Natural killer cell treated with Interleukin-12 subunit alpha and Interleukin-12 subunit beta and Interleukin-15 and Interleukin-18, amount 100 ng/mL, for 72 hours (primary cell): ENCODE data around the gene YBX2. TPM values are rescaled to one million over a fixed set of nuclear protein-coding genes. Genes with fewer than 3 reads are reported as not detected.
A peak's percentile ranks its signal among the peaks of the same experiment; 100 is the strongest.

Source experiments
- ATAC-seq, 2 donors: fragments of 150-1000 bp; cut with Tn5 transposase in 1 of 2; sonication (Bioruptor Pico), chemical (Tn5 transposase) in 1 of 2; 2 replicates each; pipeline ENCODE4 v1.10.0; 2021
- DNase-seq: peaks from one replicate; pipeline ENCODE4 v3.0.0; 2022; ENCODE audit warnings: low spot score
- H3K27ac Mint-ChIP-seq, 2 donors: 1 replicate in 1 of 2; 2 replicates in 1 of 2; pipeline ENCODE4 v1.8.0; 2022; ENCODE audit warnings: mixed read lengths in 2 of 2, mild to moderate bottlenecking in 1 of 2, moderate library complexity in 1 of 2
- H3K27me3 Mint-ChIP-seq, 2 donors: 1 replicate in 1 of 2; 2 replicates in 1 of 2; pipeline ENCODE4 v1.8.0; 2022; ENCODE audit warnings: mixed read lengths in 2 of 2
- H3K36me3 Mint-ChIP-seq: one replicate; pipeline ENCODE4 v1.8.0; 2022; ENCODE audit warnings: mixed read lengths
- H3K4me1 Mint-ChIP-seq, 2 donors: 1 replicate in 1 of 2; 2 replicates in 1 of 2; pipeline ENCODE4 v1.8.0; 2022; ENCODE audit warnings: low read depth in 2 of 2, mixed read lengths in 2 of 2, mild to moderate bottlenecking in 1 of 2
- H3K4me3 Mint-ChIP-seq: one replicate; pipeline ENCODE4 v1.8.0; 2022; ENCODE audit warnings: mixed read lengths
- H3K9me3 Mint-ChIP-seq: 2 replicates; pipeline ENCODE4 v1.8.0; 2022; ENCODE audit warnings: mixed read lengths
- total RNA-seq, 2 donors: library from RNA; stranded (reverse); gene quantifications; one replicate each; pipeline ENCODE4 v1.2.3, GENCODE V29; 2022

YBX2 gene
- total RNA-seq, 2 donors from 2014 or later = not detected

- peaks cover 21 to 26% of the 10 kb centered on the region in 2 donors for H3K4me1 Mint-ChIP-seq
- DNase-seq (no peak), ATAC-seq (no peak)
- H3K36me3 Mint-ChIP-seq = no peaks in the 10 kb centered on the region
- H3K4me3 Mint-ChIP-seq = peak overlapping the region; percentile 34
- H3K27ac Mint-ChIP-seq = no peak overlapping the region
- H3K9me3 Mint-ChIP-seq = no peaks in the 10 kb centered on the region
- H3K27me3 Mint-ChIP-seq = peaks cover 7 to 16% of the 10 kb centered on the region in 2 donors
Measured at GRCh38 chr17:7282752-7283321, 11.6 kb downstream of the YBX2 start.

GRCh38 chr17:7281953-7282751 is 12.3 kb downstream of the YBX2 start:
- no peaks in the 10 kb centered on the region for H3K36me3 Mint-ChIP-seq
- peak overlapping the region; percentile 78 for H3K4me3 Mint-ChIP-seq
- peaks cover 7 to 13% of the 10 kb centered on the region in 2 donors for H3K27me3 Mint-ChIP-seq
- ATAC-seq (no peak), DNase-seq (no peak)
- no peak overlapping the region for H3K27ac Mint-ChIP-seq
- peaks cover 21 to 26% of the 10 kb centered on the region in 2 donors for H3K4me1 Mint-ChIP-seq
- no peaks in the 10 kb centered on the region for H3K9me3 Mint-ChIP-seq

- H3K9me3 Mint-ChIP-seq = no peaks in the 10 kb centered on the region
- no peak within 1 kb of the TSS for H3K27ac Mint-ChIP-seq
- no peaks in the 10 kb centered on the region for H3K36me3 Mint-ChIP-seq
- H3K27me3 Mint-ChIP-seq = peaks cover 7 to 12% of the 10 kb centered on the region in 2 donors
- peaks cover 21 to 26% of the 10 kb centered on the region in 2 donors for H3K4me1 Mint-ChIP-seq
- peak within 1 kb of the TSS; percentile 78 for H3K4me3 Mint-ChIP-seq
- peak; percentile 90 to 93 for ATAC-seq
- peak; percentile 90 for DNase-seq
Measured at GRCh38 chr17:7281074-7281952, 13.1 kb downstream of the YBX2 start, which contains the start of gene SLC2A4. Gene SLC2A4, plus strand, starts transcription at chr17:7281718. Its CDS starts 217 bp downstream, at chr17:7281935.

DNA sequence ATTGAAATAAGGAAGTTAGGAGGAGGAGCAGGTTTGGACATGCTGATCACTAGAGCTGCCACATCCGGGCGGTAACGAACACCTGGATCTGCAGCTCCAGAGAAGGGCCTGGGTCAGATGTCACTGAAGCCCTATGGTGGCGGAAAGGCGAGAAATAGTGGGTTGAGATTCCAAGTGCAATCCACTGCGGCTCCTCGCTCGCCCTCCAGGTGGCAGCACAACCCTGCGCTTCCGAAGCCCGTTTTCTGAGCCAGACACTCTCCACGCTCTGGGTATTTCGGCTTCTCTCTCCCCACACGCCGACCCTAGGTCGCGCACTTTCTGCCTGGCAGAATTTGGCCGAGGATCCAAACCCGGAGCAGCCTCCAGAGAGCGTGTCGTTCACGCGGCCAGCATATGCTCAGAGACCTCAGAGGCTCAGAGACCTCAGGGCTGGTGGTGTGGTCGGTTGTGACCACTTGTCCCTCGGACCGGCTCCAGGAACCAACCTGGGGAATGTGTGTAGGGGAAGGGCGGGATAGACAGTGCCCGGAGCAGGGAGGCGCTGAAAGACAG is 13.8 kb downstream of the YBX2 start:
- H3K9me3 Mint-ChIP-seq = no peaks in the 10 kb centered on the region
- peak overlapping the region; percentile 78 for H3K4me3 Mint-ChIP-seq
- H3K36me3 Mint-ChIP-seq = no peaks in the 10 kb centered on the region
- H3K27ac Mint-ChIP-seq = peak overlapping the region in 1 of 2 donors; percentile 2
- ATAC-seq = peak; percentile 85 to 86
- peaks cover 21 to 26% of the 10 kb centered on the region in 2 donors for H3K4me1 Mint-ChIP-seq
- H3K27me3 Mint-ChIP-seq = peaks cover 7 to 10% of the 10 kb centered on the region in 2 donors
- DNase-seq = peak; percentile 87

DNA sequence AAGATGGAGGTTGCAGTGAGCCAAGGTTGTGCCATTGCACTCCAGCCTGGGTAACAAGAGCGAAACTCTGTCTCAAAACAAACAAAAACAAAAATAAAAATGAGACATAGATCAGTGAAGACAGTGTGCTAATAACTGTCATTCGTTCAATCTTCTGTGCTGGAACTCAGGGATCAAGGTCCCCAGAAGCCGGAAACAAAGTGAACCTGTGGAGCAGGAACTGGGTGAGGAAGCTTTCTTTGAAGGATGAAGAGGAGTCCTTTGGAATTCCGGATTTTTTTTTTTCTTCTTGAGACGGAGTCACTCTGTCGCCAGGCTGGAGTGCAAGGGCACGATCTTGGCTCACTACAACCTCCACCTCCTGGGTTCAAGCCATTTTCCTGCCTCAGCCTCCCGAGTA is 15.0 kb downstream of the YBX2 start:
- no peak overlapping the region for H3K27ac Mint-ChIP-seq
- H3K4me1 Mint-ChIP-seq = peaks cover 21 to 26% of the 10 kb centered on the region in 2 donors
- H3K9me3 Mint-ChIP-seq = no peaks in the 10 kb centered on the region
- no peaks in the 10 kb centered on the region for H3K36me3 Mint-ChIP-seq
- ATAC-seq (no peak), DNase-seq (no peak)
- peaks cover 7 to 10% of the 10 kb centered on the region in 2 donors for H3K27me3 Mint-ChIP-seq
- H3K4me3 Mint-ChIP-seq = no peak overlapping the region

- ATAC-seq = no peak
- H3K36me3 Mint-ChIP-seq = no peaks in the 10 kb centered on the region
Measured at GRCh38 chr17:7266784-7267183, 27.7 kb downstream of the YBX2 start.

DNA sequence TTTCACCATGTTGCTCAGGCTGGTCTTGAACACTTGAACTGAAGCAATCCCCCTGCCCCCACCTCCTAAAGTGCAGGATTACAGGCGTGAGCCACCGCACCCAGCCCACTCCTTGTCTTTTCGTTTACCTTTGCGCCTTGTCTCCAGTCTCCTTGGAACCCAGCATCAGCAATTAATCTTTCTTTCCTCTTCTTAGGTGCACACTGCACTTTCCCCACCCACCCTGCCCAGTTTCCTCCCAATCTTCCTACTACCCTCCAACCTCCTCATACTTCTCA is 30.7 kb downstream of the YBX2 start:
- H3K9me3 Mint-ChIP-seq = no peaks in the 10 kb centered on the region
- ATAC-seq = no peak
- H3K4me1 Mint-ChIP-seq = peaks cover 17 to 24% of the 10 kb centered on the region in 2 donors
- peak overlapping the region in 1 of 2 donors; percentile 49 for H3K27ac Mint-ChIP-seq
- no peaks in the 10 kb centered on the region for H3K36me3 Mint-ChIP-seq
- peak overlapping the region; percentile 67 for H3K4me3 Mint-ChIP-seq
- DNase-seq = no peak
- H3K27me3 Mint-ChIP-seq = peaks cover 20 to 25% of the 10 kb centered on the region in 2 donors

More at GRCh38 chr17:7266784-7267183, 27.7 kb downstream of the YBX2 start:
- H3K4me3 Mint-ChIP-seq = no peak overlapping the region
- H3K4me1 Mint-ChIP-seq = peaks cover 15 to 17% of the 10 kb centered on the region in 2 donors
- H3K27ac Mint-ChIP-seq = no peak overlapping the region
- peaks cover 20 to 25% of the 10 kb centered on the region in 2 donors for H3K27me3 Mint-ChIP-seq
- no peaks in the 10 kb centered on the region for H3K9me3 Mint-ChIP-seq
- no peak for DNase-seq

- peak overlapping the region in 1 of 2 donors; percentile 49 for H3K27ac Mint-ChIP-seq
- DNase-seq (no peak), ATAC-seq (peak in 1 of 2 donors; percentile 11)
- H3K4me1 Mint-ChIP-seq = peaks cover 17 to 24% of the 10 kb centered on the region in 2 donors
- peak overlapping the region; percentile 67 for H3K4me3 Mint-ChIP-seq
- H3K36me3 Mint-ChIP-seq = no peaks in the 10 kb centered on the region
- peaks cover 20 to 25% of the 10 kb centered on the region in 2 donors for H3K27me3 Mint-ChIP-seq
- H3K9me3 Mint-ChIP-seq = no peaks in the 10 kb centered on the region
Measured at GRCh38 chr17:7262935-7263800, 31.3 kb downstream of the YBX2 start.

DNA sequence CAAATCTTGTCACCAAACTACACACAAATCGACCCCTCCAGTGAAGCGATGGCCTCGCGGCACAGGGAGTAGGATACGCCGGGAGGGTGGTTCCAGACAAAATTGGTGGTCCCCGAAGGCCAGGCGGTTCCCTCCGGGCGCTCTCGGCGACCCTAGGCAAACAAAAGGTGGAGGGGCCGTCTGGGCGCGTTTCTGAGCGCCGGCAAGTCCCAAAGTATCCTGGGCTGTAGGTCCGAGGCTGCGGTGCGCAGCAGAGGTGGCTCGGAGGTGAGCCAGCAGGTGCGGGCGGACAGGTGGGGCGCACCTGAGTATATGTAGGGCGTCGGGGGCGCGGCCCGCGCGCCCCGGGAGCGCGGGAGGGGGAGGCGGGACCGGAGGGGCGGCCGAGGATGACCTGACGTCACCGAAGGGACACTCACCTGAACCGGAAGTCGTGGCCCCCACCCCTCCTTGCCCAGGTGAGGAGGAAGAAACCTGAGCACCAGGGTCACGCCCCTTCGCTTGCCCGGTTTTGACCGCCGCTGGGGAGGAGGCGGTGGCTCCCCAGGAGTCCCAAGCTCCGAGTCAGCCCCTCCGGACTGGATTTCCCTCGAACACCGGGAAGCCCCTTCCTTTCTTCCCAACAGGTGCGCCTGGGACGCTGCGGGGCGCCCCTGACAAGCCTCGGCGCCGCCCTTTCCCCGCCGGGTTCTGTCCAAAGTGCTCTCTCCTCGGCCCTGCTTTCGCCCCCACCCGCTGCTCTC is 32.1 kb downstream of the YBX2 start, which contains the start of gene CLDN7:
TSS of gene CLDN7 (minus strand) at position 287 of the 743 bp plus-strand sequence. CDS start 435 bp downstream, outside the sequence.
- peak within 1 kb of the TSS in 1 of 2 donors; percentile 49 for H3K27ac Mint-ChIP-seq
- H3K4me3 Mint-ChIP-seq = peak within 1 kb of the TSS; percentile 67

DNA sequence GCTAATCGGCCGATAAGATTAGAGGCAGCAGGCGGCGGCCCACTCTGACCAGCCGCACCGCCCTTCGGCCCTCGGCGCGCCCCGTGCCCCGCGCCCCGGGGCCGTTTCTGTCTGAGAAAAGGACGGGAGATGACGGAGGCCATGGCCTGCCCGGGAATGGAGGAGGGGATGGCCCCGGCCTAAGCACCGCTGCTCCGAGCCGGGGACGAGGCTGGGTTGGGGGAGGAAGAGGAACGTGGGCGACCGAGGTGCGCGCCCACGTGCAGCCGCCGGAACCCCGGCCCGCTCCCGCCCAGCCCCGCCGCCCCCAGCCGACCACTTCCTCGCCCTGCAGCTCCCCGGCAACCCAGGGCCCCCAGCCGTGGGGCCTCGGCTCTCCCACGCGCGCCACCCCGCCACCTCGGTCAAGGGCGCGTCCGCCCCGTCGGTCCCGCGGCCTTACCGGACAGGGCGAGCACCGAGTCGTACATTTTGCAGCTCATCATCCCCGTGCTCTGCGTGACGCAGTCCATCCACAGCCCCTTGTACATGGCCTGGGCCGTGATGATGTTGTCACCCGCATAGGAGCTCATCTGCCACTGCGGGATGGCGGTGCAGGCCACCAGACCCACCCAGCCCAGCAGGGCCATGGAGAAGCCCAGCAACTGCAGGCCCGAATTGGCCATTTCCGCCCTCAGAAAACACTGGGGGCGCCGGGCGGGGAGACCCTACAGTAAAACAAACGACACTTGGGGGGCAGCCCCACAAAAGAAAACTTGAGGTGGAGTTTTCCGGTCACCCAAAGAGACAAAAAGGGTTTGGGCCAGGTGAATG is 32.9 kb downstream of the YBX2 start:
- ATAC-seq (peak; percentile 62 to 70), DNase-seq (no peak)
- Mint-ChIP-seq H3K4me3 (peak overlapping the region; percentile 49), H3K9me3 (no peaks in the 10 kb centered on the region), H3K27ac (no peak overlapping the region), H3K4me1 (peaks cover 17 to 24% of the 10 kb centered on the region in 2 donors), H3K36me3 (peaks cover 1% of the 10 kb centered on the region), H3K27me3 (peaks cover 17 to 20% of the 10 kb centered on the region in 2 donors)

More for the DNA sequence above, 32.1 kb downstream of the YBX2 start, which contains the start of gene CLDN7:
- Mint-ChIP-seq H3K4me1 (peaks cover 17 to 24% of the 10 kb centered on the region in 2 donors), H3K27me3 (peaks cover 20 to 25% of the 10 kb centered on the region in 2 donors), H3K9me3 (no peaks in the 10 kb centered on the region), H3K36me3 (no peaks in the 10 kb centered on the region)
- DNase-seq (no peak), ATAC-seq (no peak)

DNA sequence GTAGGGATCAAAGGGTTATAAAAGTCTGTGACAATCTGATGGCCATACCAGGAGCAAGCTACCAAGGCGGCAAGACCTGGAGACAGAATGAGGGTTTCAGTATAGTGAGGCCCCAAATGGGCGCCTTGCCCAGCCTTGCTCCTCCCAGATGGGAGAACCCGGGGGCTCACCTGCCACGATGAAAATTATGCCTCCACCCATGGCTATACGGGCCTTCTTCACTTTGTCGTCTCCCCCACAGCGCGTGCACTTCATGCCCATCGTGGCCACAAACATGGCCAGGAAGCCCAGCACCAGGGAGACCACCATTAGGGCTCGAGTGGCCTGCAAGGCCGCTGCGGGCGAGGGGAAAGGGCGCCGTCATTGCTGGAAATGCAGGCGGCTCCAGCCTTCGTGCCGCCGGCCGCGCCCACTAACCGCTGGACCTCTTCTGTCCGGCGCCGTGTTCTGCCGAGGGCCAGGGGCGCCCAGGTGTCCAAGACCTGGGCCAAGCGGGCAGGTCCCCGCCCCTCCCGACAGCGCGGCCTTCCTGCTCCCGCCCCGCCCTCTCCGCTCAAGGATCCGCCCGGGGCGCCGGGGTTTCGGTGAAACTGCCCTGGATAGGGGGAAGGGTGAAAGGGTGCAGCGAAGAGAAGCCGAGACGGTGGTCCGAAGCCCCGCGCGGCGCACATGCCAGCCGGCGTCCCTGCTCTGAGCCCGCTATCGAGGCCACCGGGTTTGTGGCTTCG is 33.6 kb downstream of the YBX2 start:
- H3K27ac Mint-ChIP-seq = no peak overlapping the region
- peak overlapping the region; percentile 42 for H3K4me3 Mint-ChIP-seq
- DNase-seq (no peak), ATAC-seq (peak; percentile 76 to 78)
- H3K4me1 Mint-ChIP-seq = peaks cover 17 to 24% of the 10 kb centered on the region in 2 donors
- H3K36me3 Mint-ChIP-seq = peaks cover 6% of the 10 kb centered on the region
- peaks cover 14 to 18% of the 10 kb centered on the region in 2 donors for H3K27me3 Mint-ChIP-seq
- H3K9me3 Mint-ChIP-seq = no peaks in the 10 kb centered on the region
